ENCODE data around the gene PPP1R13B.

Gene PPP1R13B

GRCh38 chr14:103808403-103809001 lies 38.9 kb downstream of the PPP1R13B start (continued):
- peak; percentile 27; the same call in 1 of the 2 replicates for TF ChIP-seq ZNF449 (tag by site-specific recombination; IDR thresholded peaks at IDR 0.05)
- no peak for TF ChIP-seq ZNF692 (tag by site-specific recombination; IDR thresholded peaks at IDR 0.05)

GRCh38 chr14:103806805-103807204 lies 40.6 kb downstream of the PPP1R13B start:
- no peak for TF ChIP-seq ZSCAN18 (tag by site-specific recombination; IDR thresholded peaks at IDR 0.05)
- peak; percentile 86 for TF ChIP-seq ZNF623 (tag by site-specific recombination; IDR thresholded peaks at IDR 0.05)
- TF ChIP-seq ZBTB17 (tag by site-specific recombination; IDR thresholded peaks at IDR 0.05), result no peak
- Histone ChIP-seq H3K27ac (ENCODE audit: extremely low read depth, low read depth, low read length) (no peak overlapping the region), H3K4me1 (ENCODE audit: control insufficient read depth, insufficient read depth, low read length) (peaks cover 3% of the 10 kb centered on the region), H3K36me3 (ENCODE audit: control insufficient read depth in 2 of 2, insufficient read depth in 1 of 2, low read length in 2 of 2) (no peaks in the 10 kb centered on the region; a peak in 1 of 3 replicates), H3K9me3 (ENCODE audit: control insufficient read depth, insufficient read depth, low read depth, low read length) (no peaks in the 10 kb centered on the region), H3K4me3 (ENCODE audit: low read depth, low read length) (no peak overlapping the region)
- ChIA-PET POLR2A (interaction anchor here (1.2 kb wide), 1 partner anchor 16 kb away, joined by 3 read pairs; no protein-coding TSS in a partner anchor), CTCF (interaction anchor here (0.5 to 6.7 kb wide), 10 partner anchors 8 to 288 kb away, joined by 3 to 65 read pairs (median 6); no protein-coding TSS in a partner anchor)

- TF ChIP-seq ZNF157 (tag by site-specific recombination; IDR thresholded peaks at IDR 0.05), result no peak
- peaks cover 10% of the 10 kb centered on the region for H3K4me1 ChIP-seq (ENCODE audit: control insufficient read depth, insufficient read depth, low read length)
- POLR2A ChIA-PET, result interaction anchor here (1.2 kb wide), 1 partner anchor 15 kb away, joined by 3 read pairs; no protein-coding TSS in a partner anchor
- H3K9me3 ChIP-seq (ENCODE audit: control insufficient read depth, insufficient read depth, low read depth, low read length), result no peaks in the 10 kb centered on the region
- no peak overlapping the region for H3K4me3 ChIP-seq (ENCODE audit: low read depth, low read length)
- no peak overlapping the region for H3K27ac ChIP-seq (ENCODE audit: extremely low read depth, low read depth, low read length)
- no peaks in the 10 kb centered on the region; a peak in 1 of 3 replicates for H3K36me3 ChIP-seq (ENCODE audit: control insufficient read depth in 2 of 2, insufficient read depth in 1 of 2, low read length in 2 of 2)
- CTCF ChIA-PET, result interaction anchor here (0.6 to 6.7 kb wide), 11 partner anchors 9 to 243 kb away, joined by 3 to 65 read pairs (median 5); no protein-coding TSS in a partner anchor
Measured at GRCh38 chr14:103805708-103806107, 41.7 kb downstream of the PPP1R13B start.

GRCh38 chr14:103803661-103804060 lies 43.7 kb downstream of the PPP1R13B start:
- ChIA-PET CTCF (interaction anchor here (5.1 to 6.7 kb wide), 2 partner anchors 97 to 107 kb away, joined by 33 to 65 read pairs; no protein-coding TSS in a partner anchor), POLR2A (no interaction called here)
- Histone ChIP-seq H3K9me3 (ENCODE audit: control insufficient read depth, insufficient read depth, low read depth, low read length) (no peaks in the 10 kb centered on the region), H3K27ac (ENCODE audit: extremely low read depth, low read depth, low read length) (no peak overlapping the region), H3K4me1 (ENCODE audit: control insufficient read depth, insufficient read depth, low read length) (peaks cover 10% of the 10 kb centered on the region), H3K4me3 (ENCODE audit: low read depth, low read length) (no peak overlapping the region), H3K36me3 (ENCODE audit: control insufficient read depth in 2 of 2, insufficient read depth in 1 of 2, low read length in 2 of 2) (no peaks in the 10 kb centered on the region)
- TF ChIP-seq ZNF473 (tag by site-specific recombination; IDR thresholded peaks at IDR 0.05) (no peak), ATF2 (tag by site-specific recombination; IDR thresholded peaks at IDR 0.05; ENCODE audit: low read depth) (no peak), ZNF354C (tag by site-specific recombination; IDR thresholded peaks at IDR 0.05; ENCODE audit: borderline replicate concordance, low read depth) (no peak), ZNF248 (tag by site-specific recombination; IDR thresholded peaks at IDR 0.05) (no peak), ZNF571 (tag by site-specific recombination; IDR thresholded peaks at IDR 0.05) (no peak), ZNF768 (tag by site-specific recombination; IDR thresholded peaks at IDR 0.05) (no peak), ZNF76 (tag by site-specific recombination; IDR thresholded peaks at IDR 0.05; ENCODE audit: borderline replicate concordance, low read depth) (no peak), ZNF692 (tag by site-specific recombination; IDR thresholded peaks at IDR 0.05) (no peak), GLIS2 (tag by site-specific recombination; IDR thresholded peaks at IDR 0.05) (no peak), ZNF274 (IDR thresholded peaks at IDR 0.05; ENCODE audit: low read length) (no peak), ZNF274 (tag by site-specific recombination; IDR thresholded peaks at IDR 0.05; ENCODE audit: borderline replicate concordance) (no peak)

All from HEK293 (cell line).